GM12873 (cell line): ENCODE results near the gene ARID1B.

Source experiments
- CTCF ChIP-seq: IDR thresholded peaks from 2 replicates; pipeline ENCODE4 v1.5.1; 2012; ENCODE audit warnings: low read depth, mild to moderate bottlenecking, moderate library complexity, low read length, control low read depth; ENCODE audit not compliant: insufficient read depth; ENCODE audit errors: missing control alignments

ARID1B gene

GRCh38 chr6:157187182-157188083, 410.3 kb downstream of the ARID1B start:
- TF ChIP-seq CTCF = no peak

- TF ChIP-seq CTCF = no peak
These were observed 411.0 kb downstream of the ARID1B start for GRCh38 chr6:157188213-157188612.

GRCh38 chr6:157193443-157193996, 416.3 kb downstream of the ARID1B start:
- TF ChIP-seq CTCF = no peak

- TF ChIP-seq CTCF = no peak
These were observed 416.9 kb downstream of the ARID1B start for GRCh38 chr6:157194110-157194509.

- TF ChIP-seq CTCF = no peak
These were observed 417.5 kb downstream of the ARID1B start for GRCh38 chr6:157194643-157195042.

GRCh38 chr6:157196391-157196790, 419.2 kb downstream of the ARID1B start:
- no peak for TF ChIP-seq CTCF

- no peak for TF ChIP-seq CTCF
These were observed 421.5 kb downstream of the ARID1B start for GRCh38 chr6:157198425-157199279.
